Activated CD4-positive, alpha-beta T cell treated with anti-CD3 and anti-CD28 coated beads, Interleukin-2, amount 50 U/mL, for 24 hours (primary cell): ENCODE results near the gene MNX1.

Source experiments
- DNase-seq, 2 donors: peaks; one replicate each; pipeline ENCODE4 v3.0.0-alpha.2; 2020; ENCODE audit warnings: low read depth in 1 of 2, low spot score in 1 of 2

Gene MNX1

DNA sequence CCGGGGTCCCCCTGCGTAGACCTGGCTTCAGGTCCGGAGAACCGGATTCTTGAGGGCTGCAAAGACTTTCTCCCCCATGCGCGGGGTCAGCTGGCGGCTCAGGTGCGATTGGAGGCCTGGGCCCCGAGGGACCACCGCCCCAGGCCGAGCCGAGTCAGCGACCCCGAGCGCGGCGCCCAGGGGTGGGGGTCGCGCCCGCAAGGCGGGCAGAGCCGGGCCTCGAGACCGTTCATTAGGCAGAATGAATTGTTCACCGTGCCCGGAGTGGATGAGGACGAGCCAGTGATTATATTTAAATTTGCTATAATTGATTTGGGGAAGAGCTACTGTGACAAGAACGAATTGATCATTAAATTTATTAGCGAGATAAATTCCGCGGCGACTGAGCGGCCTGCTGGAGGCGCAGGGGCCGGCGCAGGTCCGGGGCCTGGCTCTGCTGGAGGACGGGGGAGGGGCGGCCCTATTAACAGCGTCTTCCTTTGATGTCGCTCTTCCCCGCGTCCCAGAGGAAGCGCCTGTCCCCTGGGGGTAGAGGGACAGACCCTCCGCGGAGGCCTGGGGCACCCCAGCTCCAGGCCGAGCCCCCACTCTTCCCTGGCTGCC lies 7.5 kb downstream of the MNX1 start:
- no peak for DNase-seq

DNA sequence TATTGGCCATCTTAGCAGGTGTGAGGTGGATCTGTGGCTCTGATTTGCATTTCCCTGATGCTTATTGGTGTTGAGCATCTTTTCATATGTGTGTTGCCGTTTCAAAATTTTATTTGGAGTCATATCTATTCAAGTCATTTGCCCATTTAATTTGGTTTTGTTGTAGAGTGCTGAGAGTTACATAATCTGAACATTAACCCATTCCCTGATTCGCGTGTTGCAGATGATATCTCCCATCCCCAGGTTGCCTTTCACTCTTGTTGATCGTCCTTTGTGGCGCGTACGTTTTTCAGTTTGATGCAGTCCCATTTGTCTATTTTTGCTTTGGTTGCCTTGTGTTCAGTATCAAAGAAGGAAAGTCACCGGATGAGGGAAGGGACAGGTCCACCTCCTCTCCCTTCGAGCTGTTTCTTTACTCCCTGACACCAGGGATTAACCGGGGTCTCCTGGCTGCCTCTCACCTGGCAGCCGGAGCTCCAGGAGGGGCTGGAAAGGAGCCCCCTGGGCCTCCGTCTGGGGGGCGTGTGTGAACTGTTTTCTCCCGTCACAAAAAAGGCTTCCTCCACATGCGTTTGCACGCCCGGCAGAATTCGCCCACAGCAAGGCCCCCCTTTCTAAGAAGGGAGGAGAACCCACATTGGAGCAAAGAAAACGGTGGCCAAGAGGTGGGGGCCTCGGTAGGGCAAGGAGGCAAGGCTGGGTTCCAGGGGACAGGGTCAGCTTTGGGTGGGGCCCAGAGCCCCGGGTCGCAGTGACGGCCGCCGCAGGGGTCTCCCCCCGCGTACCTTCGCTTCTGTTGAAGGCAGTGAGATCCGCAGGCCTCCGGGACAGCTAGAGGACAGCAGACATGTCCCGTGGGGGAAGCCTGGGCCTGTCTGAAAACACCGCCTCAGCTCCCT lies 8.3 kb downstream of the MNX1 start:
- DNase-seq, result no peak

DNA sequence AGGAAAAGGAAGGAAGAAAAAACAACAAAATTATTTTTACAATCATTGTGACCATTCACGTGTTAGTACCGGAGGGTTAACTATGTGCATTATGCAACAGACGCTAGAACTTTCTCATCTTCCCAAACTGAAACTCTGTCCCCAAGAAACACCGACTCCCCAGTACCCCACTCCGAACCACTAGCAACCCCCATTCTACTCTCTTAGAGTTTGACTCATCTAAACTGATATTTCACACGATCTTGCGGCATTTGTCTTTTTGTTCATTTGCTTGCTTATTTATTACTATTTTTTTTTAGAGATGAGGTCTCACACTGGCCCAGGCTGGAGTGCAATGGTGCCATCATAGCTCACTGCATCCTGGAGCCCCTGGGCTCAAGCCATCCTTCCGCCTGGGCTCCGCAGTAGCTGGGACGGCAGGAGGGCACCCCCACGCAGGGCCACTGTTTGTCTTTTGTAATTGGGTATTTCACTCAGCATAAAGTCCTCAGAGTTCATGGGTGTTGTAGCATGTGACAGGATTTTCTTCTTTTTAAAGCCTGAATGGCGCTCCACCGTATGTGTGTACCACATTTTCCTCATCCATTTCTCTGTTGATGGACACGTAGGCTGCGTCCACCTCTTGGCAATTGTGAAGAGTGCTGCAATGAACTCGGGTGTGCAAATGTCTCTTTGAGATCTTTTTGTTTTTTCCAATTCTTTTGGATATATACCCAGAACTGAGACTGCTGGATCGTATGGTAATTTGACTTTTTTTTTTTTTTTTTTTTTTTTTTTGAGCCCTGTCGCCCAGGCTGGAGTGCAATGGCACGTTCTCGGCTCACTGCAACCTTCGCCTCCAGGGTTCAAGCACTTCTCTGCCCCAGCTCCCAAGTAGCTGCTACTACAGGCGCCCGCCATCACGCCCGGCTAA lies 9.5 kb downstream of the MNX1 start:
- DNase-seq, result no peak

DNA sequence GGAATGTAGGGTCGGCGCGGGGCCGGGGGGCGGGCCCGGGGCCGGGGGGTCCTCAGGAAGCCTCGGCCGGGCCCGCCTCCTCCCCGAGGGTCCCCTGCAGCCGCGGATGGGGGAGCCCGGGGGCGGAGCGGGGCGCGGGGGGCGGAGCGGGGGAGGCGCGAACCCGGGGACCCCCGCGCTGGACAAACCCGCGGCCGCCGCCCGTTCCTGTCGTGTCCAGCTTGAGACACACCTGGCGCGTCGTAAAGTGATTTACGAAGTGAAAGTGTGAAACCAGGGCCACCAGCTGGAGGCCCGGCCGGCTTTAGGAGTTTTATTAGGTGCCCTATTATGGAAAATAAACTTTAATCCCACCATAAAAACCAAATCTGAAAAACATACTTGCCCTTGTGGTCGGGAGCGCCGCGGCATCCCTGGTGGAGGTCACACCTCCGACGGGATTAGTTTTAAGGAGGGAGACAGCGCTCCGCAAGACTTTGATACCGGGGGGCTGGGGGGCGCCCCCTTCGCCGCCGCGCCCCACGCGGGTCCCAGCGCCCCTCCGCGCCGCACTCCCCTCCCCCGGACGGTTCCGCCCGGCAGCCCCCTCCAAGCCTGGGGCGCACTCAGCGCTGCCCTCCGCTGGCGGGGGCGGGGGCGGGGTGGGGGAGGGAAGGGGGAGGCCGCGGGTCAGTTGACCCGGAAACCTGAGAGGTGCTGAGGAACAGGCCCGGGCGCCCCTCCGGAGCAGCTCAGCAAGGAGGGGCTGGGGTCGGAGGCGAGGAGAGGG lies 10.3 kb downstream of the MNX1 start:
- no peak for DNase-seq

DNA sequence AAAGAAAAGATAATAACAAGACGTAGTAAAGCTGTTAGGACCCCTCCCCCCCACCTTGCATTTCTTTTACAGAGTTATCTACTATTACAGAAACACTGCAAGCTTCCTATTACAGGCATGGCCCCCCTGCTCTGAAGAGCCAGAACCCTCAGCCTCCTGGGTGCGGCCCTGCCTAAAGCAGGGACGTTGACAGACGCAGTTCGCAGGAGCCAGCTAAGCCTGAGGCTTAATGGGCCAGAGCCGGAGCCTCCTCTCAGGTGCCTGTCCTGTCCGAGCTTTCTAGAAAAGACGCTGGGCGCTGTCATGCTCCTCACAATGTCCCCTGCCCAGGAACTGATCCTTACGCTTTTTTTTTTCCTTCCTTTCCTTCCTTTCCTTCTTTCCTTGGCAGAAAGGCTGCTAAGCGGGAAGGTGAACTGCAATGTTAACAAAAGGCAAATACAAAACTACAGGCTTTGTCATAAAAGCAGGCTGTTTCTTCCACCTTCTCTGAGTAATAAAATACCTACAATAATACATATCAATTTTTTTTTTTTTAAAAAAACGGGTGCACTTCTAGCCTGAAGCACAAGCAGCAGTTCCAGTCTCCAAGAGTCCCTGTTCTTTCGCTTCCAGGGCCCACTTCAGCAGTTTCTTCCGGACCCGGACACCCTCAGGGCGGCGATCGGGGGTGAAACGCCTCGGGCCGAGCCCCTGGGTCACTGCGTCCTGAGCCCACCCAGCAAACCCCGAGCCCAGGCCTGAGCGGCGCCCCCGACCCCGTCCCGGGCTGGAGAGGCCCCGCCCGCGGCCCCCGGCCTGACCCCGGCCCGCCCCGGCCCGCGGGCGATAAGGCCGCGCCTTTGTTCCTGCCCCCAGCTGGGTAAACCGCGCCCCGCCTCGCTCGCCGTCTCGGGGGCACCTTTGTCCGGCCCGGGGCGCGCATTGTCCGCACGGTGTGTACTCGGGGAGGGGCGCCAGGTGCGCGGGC lies 11.2 kb downstream of the MNX1 start:
- DNase-seq, result no peak

DNA sequence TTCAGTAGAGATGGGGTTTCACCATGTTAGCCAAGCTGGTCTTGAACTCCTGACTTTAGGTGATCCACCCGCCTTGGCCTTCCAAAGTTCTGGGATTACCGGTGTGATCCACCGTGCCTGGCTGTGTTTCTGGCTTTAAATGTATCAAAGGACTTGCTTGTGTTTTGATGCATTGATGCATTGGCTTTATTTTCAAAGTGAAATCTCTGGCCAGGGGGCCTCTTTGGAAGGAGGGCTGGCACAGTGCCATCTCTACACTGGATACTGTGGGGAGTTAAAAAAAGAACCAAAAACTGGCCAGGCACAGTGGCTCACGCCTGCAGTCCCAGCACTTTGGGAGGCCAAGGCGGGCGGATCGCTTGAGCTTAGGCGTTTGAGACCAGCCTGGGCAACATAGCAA lies 16.0 kb downstream of the MNX1 start:
- no peak for DNase-seq

DNA sequence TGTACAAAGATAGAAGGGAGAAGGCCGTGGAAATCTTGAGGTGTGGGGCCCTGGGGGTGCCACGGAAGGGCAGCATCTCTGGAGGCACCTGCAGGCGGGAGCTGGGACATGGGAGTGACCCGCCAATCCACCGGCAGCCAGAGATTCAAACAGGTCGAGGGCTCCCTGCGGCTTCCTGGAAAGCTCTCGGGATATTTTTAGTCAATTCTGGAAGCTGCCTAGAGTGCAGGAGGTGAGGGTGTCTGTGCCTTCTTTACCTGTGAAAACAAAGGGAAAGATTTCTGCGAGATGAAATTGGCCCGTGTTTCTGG lies 16.6 kb downstream of the MNX1 start:
- no peak for DNase-seq

DNA sequence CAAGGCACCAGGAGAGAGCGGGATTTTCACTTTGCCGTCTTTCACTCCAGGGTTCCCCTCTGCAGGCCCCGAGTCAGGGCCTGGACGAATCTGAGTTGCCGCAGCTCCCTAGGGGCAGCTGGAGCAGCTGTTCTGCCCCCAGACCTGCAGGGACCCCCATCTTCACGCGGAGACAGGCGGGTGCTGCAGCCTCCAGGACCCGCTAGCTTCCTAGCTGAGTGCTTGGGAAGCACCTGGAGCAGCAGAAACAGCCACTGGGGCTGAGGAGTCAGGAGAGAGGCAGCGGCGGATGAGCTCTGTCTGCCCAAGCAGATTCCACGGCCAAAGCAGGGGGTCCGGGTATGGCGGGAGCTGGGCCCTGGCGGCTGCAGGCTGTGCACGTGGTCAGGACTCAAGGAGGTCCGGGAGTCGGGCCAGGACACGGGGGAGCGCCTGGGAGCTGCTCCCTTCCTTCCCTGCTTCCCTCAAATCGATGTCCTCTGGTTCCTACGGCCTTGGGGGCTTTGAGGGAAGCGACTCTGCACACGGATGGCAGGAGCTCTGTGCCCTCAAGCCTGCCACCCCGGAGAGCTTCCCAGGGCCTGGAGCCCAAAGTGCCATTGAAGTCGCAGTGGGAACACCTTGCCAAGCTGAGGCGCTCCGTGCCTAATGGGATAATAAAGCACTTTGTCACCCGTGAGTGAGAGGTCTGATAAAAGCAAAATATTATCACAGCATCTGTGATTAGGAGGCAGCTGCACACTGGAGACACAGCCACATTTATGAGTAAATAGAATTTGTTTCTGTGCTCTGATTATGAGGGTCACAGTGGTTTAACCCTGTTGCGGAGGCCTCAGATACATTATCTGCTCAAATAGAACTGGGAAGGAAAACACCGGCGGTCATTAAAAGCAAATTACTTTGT lies 17.2 kb downstream of the MNX1 start:
- DNase-seq, result no peak

DNA sequence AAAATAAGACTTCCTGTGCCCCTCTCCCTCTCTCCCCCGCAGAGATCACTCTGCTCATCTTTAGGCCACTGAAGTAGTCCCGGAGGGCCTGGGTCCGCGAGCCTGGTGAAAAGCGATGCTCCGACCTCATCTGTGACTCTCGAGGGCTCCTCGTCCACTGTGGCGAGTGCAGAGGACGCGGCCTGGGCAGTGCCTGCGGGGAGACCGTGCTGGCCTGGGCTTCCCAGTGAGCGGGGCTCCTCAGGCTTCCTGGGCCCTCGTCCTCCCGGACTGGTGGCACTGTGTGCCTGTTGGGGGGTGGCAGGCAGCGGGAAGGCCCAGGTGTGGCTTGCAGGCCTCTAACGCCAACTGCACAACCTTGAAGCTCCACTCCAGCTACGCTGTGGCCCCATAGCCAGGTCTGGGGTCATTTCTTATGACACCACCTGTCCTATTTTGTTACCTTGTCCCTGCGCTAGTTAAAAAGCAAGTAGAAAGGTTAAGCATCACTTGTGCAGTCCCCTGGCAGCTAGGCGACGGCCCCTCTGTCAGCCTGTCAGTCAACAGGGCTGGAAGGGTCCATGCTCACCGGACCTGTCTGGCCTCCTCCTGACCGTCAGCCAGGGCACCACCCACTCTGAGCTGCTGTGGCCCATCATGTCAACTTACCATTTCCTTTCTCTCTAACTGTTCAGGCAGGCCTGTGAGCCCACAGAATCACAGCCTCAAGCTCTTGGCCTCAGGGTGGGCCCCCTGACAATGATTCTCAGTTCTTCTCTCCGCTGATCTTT lies 20.5 kb downstream of the MNX1 start:
- DNase-seq, result no peak

GRCh38 chr7:156988343-156989185 lies 21.9 kb downstream of the MNX1 start:
- no peak for DNase-seq

DNA sequence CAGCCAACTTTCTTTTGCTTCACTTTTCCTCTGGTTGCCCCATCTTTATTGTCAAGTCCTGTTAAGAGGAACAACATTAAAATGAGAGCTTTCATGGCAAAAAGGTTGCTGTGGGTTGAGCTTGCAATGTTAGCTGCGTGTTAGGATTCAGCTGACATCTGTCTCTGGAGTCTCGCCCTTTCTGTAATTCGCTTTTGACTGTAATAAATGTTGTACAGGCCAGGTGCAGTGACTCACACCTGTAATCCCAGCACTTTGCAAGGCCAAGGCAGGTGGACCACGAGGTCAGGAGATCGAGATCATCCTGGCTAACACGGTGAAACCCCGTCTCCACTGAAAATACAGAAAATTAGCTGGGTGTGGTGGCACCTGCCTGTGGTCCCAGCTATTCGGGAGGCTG lies 24.1 kb downstream of the MNX1 start:
- DNase-seq, result no peak

DNA sequence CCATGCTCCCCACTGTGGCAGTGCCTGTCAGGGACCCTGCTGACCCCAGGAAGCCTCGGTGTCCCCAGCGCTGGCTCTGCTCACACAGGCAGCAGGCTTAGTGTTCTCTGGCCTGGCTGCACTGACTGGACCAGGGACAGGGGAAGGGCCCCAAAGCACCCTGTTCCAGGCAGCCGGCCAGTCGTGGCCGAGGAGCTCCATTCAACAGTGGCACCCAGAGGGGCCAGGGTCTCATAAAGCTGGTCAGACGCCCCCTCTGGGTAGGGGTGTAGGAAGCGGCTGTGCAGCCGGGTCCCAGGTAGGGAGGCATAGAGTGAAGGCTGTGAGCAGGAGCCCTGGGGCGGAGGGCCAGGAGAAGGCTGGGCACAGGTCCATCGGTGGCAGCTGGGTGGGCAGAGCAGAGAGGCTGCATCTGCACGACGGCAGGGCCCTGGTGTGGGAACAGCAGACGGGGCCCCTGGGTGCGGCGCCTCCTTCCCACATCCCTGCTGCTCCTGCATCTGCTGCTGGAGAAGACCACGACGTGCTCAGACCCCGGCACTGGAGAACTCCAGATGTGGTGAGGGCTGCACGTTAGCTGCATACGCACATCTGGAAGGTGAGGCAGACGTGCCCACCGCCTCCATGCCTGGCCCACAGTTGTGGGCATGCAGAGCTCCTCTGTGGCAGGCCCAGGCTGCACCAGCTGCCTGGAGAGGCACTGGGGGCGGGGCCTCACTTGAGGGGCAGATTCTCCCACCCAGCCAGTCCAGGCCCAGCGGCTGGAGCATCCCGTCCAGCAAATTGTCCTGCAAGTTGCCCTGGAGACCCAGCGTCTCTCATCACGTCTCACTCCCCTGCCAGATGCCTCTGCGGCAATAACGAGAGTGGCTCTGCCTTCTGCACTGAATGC lies 25.1 kb downstream of the MNX1 start:
- no peak for DNase-seq

DNA sequence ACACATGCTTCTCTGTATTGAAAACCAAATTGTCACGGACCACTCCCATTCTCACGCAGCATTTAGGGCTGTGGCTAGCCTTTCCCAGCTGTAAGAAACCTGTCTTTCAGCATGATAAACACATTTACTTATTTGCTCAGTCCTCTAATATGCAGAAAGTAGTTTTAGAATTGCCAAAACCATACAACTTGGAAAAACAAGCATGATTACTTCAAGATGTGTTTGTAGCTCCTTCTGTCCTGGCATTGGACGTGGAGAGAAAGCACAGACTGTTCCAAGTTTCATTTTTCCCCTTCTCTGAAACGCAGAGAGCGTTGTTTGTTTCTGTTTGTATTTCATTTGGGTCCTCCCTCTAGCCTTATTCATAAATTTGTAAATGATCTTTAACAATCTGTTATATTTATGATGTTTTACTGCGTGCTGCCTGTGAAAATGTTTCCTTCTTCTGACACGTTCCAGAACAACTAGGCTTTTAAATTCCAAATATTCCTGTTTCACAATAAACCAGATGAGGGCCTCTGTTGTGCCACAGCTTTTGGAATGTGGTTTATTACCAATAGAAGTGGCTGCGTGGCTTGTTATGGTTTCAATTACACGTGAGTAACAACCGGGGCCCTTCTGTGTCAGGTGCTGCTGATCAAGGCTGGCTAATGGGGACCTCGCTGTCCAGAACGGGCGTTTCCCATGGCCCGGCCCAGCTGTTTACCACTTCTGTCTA lies 26.1 kb downstream of the MNX1 start:
- no peak for DNase-seq

GRCh38 chr7:156979711-156980110 lies 30.8 kb downstream of the MNX1 start:
- DNase-seq, result no peak

DNA sequence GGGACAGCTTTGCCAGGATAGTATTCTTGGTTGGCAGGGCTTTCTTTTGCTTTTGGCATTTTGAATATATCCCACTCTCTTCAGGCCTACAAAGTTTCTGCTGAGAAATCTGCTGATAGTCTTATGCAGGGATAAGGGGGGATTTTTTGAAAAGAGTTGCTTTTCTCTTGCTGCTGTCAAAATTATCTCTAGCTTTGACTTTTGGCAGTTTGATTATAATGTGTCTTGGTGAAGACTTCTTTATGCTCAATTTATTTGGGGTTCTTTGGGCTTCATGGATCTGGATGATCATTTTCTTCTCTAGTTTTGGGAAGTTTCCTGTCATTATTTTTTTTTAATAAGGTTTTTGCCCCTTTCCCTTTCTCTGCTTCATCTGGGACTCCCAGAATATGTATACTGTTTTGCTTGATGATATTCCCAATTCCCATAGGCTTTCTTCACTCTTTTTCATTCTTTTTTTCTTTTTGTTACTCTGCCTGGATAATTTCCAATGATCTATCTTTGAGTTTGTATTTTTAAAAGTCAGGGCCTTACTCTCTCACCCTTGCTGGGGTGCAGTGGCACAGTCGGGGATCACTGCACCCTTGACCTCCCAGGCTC lies 31.4 kb downstream of the MNX1 start:
- no peak for DNase-seq
